Activated naive CD8-positive, alpha-beta T cell treated with anti-CD3 and anti-CD28 coated beads, Interleukin-2, amount 10 ng/mL, durations not matched to agents 7 days and 5 days (primary cell): ENCODE results near the gene COX17. TPM values are rescaled to one million over a fixed set of nuclear protein-coding genes. Genes with fewer than 3 reads are reported as not detected.

ENCODE experiments used
- ATAC-seq: fragments of 150-1000 bp; cut with Tn5 transposase; one replicate; pipeline ENCODE4 v1.10.0; 2021; ENCODE audit warnings: low read depth, moderate library complexity
- POLR2A ChIA-PET: fragments of 350-600 bp; sonication (Branson Sonifier 250); formaldehyde crosslinking; loops from one replicate; lab custom pipeline; 2021; ENCODE audit warnings: antibody characterized with exemption; lab: Charles Lee
- DNase-seq: peaks from one replicate; pipeline ENCODE4 v3.0.0; 2021
- H3K27ac Mint-ChIP-seq: one replicate; pipeline ENCODE4 v1.8.0; 2022; ENCODE audit warnings: mild to moderate bottlenecking, mixed read lengths
- H3K27me3 Mint-ChIP-seq: one replicate; pipeline ENCODE4 v1.8.0; 2022; ENCODE audit warnings: mild to moderate bottlenecking, moderate library complexity, mixed read lengths
- H3K36me3 Mint-ChIP-seq: one replicate; pipeline ENCODE4 v1.8.0; 2021; ENCODE audit warnings: mild to moderate bottlenecking, mixed read lengths
- H3K4me1 Mint-ChIP-seq: one replicate; pipeline ENCODE4 v1.8.0; 2021; ENCODE audit warnings: mixed read lengths
- H3K4me3 Mint-ChIP-seq: one replicate; pipeline ENCODE4 v1.8.0; 2022; ENCODE audit warnings: mild to moderate bottlenecking, moderate library complexity, mixed read lengths
- H3K9me3 Mint-ChIP-seq: one replicate; pipeline ENCODE4 v1.8.0; 2021; ENCODE audit warnings: mixed read lengths
- total RNA-seq, 2 experiments: library from RNA; stranded (reverse); gene quantifications; one replicate each; pipeline ENCODE4 v1.2.3, GENCODE V29; 2021

COX17 gene
- total RNA-seq, 2 experiments from 2014 or later: 55.7 to 59.9 TPM

DNA sequence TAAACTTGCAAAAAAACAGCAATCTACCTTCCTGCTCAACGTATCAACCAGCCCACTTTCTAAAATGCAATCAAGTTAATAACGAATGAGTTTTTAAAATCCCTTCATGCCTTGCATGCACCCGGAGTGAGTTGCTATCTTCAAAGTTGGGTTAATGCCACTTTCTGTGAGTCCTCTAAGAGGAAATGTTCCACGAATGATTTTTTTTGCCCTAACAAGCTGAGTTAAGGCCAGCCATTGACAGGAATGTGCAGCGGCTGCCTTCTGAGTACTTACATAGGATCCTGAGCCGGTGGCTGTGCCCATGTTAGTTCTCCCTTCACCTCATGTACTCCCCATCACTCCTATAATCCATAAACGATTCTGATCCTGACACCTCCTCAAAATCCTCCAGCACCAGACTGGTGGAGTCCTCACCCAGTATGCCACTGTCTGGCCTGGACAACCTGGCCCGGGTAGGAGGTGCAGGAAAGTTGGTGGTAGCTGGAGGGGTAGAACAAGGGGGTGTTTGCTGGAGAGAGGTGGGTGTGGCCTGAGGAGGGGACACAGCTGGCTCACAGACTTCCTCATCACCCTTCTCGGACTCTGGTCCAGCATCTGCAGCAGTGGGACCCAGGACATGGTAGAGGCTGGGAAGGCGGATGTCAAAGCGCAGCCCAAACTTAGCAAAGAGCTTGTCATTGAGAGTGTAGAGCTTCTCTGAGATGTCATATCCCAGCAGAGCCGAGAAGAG is 29.2 kb downstream of the COX17 start:
- Mint-ChIP-seq H3K36me3 (peaks cover 9% of the 10 kb centered on the region), H3K27me3 (no peaks in the 10 kb centered on the region), H3K4me3 (no peak overlapping the region), H3K27ac (no peak overlapping the region), H3K4me1 (peaks cover 3% of the 10 kb centered on the region), H3K9me3 (no peaks in the 10 kb centered on the region)
- POLR2A ChIA-PET: no interaction called here
- DNase-seq (no peak), ATAC-seq (no peak)

DNA sequence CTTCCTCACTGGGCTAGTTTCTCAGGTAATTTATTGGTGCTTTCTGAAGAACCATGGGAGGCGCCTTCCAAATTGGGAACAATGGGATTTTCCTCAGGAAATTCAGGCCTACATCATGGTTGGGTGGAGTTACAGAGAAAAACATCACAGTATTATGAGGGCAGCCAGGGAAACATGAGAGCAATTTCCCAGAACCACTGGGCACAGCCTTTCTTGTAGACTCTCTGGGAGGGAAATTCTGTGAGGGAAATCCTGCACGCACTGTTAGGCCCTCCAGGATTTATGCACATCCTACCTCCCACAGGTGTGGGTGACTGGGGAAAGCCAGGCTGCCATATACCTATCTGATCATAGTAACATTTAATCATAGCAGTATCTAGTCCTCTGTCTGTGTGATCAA is 30.0 kb downstream of the COX17 start:
- H3K36me3 Mint-ChIP-seq: peaks cover 9% of the 10 kb centered on the region
- POLR2A ChIA-PET: no interaction called here
- no peaks in the 10 kb centered on the region for H3K9me3 Mint-ChIP-seq
- no peak overlapping the region for H3K27ac Mint-ChIP-seq
- no peaks in the 10 kb centered on the region for H3K27me3 Mint-ChIP-seq
- no peak overlapping the region for H3K4me3 Mint-ChIP-seq
- ATAC-seq: no peak
- peaks cover 5% of the 10 kb centered on the region for H3K4me1 Mint-ChIP-seq
- DNase-seq: no peak

DNA sequence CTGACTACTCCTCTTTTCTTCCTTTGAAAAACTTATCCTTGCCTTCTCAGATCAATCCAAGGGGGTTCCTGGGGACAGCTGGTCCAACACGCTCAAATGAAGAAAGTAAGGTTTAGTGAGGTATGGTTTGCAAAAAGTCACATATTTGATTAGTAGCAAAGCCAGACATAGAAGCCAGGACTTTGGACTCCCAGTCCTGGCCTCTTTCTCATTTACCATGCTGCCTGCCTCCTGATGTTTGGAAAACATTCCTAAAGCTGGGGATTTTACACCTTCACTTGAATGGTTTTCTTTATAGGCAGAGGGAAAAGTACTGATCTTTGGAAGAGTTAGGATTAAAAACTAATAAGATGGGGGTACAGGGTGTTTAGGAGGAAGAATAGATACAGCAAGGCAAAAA is 31.4 kb downstream of the COX17 start:
- H3K36me3 Mint-ChIP-seq: peaks cover 15% of the 10 kb centered on the region
- POLR2A ChIA-PET: no interaction called here
- H3K9me3 Mint-ChIP-seq: no peaks in the 10 kb centered on the region
- no peaks in the 10 kb centered on the region for H3K27me3 Mint-ChIP-seq
- ATAC-seq (no peak), DNase-seq (no peak)
- H3K4me3 Mint-ChIP-seq: no peak overlapping the region
- peaks cover 5% of the 10 kb centered on the region for H3K4me1 Mint-ChIP-seq
- H3K27ac Mint-ChIP-seq: no peak overlapping the region

DNA sequence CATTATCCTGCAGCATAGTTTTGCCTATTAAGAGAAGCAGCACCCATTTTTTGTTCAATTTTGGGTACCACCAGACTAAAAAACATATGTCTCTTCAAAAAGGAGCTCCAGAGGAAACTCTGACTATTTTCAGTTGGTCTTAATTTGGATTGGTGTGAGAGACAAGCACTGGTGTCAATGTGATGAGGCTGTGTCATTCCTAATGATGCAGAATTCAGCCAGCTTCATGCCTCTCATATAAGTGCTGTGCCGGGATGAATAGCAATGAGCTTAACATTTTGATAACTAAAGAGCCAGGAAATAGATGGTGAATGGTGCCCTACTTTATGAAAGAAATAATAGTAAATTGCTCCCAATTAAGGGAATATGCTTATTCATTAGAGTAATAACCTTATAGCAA is 32.7 kb downstream of the COX17 start:
- Mint-ChIP-seq H3K4me3 (no peak overlapping the region), H3K4me1 (peaks cover 6% of the 10 kb centered on the region), H3K36me3 (peaks cover 21% of the 10 kb centered on the region), H3K27ac (no peak overlapping the region), H3K9me3 (peaks cover 3% of the 10 kb centered on the region), H3K27me3 (no peaks in the 10 kb centered on the region)
- POLR2A ChIA-PET: no interaction called here
- no peak for ATAC-seq
- DNase-seq: no peak

DNA sequence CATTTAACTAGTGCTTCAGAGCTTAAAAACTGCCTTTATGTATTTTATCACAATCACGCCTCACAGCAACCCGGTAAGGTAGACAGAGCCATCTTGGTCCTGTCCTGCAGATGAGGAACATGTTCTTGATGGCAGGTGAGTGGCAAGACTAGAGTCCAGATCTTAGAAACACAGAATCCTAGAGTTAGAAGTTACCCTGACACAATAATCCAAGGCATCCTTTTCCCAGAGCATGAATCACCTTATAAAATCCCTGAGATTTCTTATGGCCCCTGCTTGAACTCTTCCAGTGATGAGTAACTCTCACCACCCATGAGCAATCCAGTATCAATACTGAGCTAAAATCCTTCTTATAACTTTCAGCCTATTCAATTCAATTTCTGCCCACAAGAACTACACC is 33.7 kb downstream of the COX17 start:
- H3K36me3 Mint-ChIP-seq: peaks cover 28% of the 10 kb centered on the region
- no peak for DNase-seq
- no peaks in the 10 kb centered on the region for H3K27me3 Mint-ChIP-seq
- peaks cover 15% of the 10 kb centered on the region for H3K4me1 Mint-ChIP-seq
- no peak overlapping the region for H3K4me3 Mint-ChIP-seq
- ATAC-seq: no peak
- peaks cover 3% of the 10 kb centered on the region for H3K9me3 Mint-ChIP-seq
- no peak overlapping the region for H3K27ac Mint-ChIP-seq
- POLR2A ChIA-PET: no interaction called here

DNA sequence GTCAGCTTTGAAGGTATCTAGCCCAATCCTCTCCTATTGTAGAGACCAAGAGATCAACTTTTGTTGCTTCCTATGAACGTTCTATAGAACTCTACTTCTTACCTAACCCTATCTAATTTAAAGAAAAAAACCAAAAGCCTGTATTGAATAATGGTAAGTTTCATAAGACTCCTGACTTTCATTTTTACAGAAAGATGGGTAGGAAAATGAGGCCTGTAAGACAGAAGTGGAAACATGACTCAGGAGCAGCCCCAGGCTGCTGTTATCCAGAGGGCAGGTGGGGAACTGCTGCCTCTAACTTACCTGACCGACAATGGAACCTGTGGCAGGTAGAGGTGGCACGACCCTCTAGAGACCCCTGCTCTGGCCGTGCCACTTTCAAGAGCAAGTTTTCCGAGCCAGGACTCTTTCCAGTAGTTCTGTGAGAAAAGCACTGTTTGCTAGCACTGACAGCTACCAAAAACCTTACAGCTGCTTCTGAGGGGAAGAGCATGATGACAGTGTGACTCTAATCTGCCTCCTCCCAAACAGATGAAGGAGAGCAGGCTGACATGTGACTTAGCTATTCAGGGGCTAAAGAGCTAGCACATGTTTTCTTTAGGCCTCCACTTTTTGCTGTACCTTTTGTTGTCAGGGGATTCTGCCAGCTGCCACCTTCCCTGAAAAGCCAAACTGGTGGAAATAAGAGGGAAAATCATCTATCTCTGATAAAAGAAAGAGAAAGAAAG is 34.3 kb downstream of the COX17 start:
- Mint-ChIP-seq H3K27ac (no peak overlapping the region), H3K4me1 (peaks cover 20% of the 10 kb centered on the region), H3K36me3 (peaks cover 33% of the 10 kb centered on the region), H3K27me3 (no peaks in the 10 kb centered on the region), H3K4me3 (no peak overlapping the region), H3K9me3 (peaks cover 3% of the 10 kb centered on the region)
- POLR2A ChIA-PET: no interaction called here
- ATAC-seq: no peak
- DNase-seq: no peak

DNA sequence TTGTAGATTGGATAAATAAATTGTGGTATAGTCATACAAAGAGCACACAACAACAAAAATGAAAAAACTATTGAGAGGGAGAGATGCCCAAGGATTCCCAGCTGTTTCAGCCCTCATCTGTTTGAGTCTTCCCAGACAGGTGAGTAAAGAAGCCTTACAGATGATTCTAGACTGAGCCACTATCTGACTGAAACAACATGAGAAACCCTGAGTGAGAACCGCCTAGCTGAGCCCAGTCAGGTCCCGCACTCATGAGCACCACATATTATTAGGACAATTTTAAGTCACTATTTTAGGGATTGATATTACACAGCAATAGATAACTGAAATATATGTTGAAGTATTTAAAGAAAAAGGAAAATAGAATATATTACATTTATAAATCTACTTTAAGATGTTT is 35.8 kb downstream of the COX17 start:
- ATAC-seq (no peak), DNase-seq (no peak)
- H3K4me3 Mint-ChIP-seq: no peak overlapping the region
- H3K36me3 Mint-ChIP-seq: peaks cover 27% of the 10 kb centered on the region
- H3K27me3 Mint-ChIP-seq: no peaks in the 10 kb centered on the region
- POLR2A ChIA-PET: interaction anchor here (0.7 kb wide), 1 partner anchor 416 kb away, joined by 3 read pairs; no protein-coding TSS in a partner anchor
- H3K27ac Mint-ChIP-seq: no peak overlapping the region
- peaks cover 3% of the 10 kb centered on the region for H3K9me3 Mint-ChIP-seq
- peaks cover 24% of the 10 kb centered on the region for H3K4me1 Mint-ChIP-seq

DNA sequence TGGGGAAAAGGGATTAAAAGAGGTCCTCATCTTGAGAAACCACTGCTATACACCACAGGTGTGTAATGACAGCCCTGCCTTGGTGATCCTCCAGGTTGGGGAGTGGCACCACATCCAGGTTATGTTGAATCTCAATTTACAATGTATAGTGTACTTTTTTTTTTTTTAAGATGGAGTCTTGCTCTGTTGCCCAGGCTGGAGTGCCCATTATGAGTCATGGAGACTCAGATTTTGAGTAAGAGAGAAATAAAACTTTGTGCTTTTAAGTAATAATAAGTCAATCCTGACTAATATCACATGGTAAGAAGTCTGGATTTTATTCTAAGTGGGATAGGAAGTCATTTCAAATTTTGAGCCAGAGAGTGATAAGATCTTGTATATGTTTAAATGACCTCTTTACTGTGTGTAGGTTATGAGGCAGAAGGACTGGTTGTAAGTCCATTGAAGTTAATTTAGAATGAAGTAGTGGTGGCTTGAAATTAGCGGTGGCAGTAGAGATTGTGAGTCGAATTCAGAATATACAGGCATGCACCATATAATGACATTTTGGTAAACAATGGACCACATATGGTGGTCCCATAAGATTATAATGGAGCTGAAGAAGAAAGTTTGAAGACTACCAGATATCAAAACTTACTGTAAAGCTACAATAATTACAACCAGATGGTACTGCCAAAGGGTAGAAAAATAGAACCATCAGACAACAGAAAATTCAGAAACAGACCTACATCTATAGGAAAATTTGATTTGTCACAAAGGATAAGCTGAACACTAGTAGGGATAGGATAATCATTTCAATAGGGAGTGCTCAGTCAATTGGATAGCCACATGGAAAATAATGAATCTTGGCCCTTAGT is 37.5 kb downstream of the COX17 start:
- Mint-ChIP-seq H3K36me3 (peaks cover 27% of the 10 kb centered on the region), H3K9me3 (peaks cover 3% of the 10 kb centered on the region), H3K4me1 (peaks cover 24% of the 10 kb centered on the region), H3K27me3 (no peaks in the 10 kb centered on the region), H3K27ac (peak overlapping the region; percentile 86), H3K4me3 (no peak overlapping the region)
- POLR2A ChIA-PET: no interaction called here
- ATAC-seq (no peak), DNase-seq (no peak)

DNA sequence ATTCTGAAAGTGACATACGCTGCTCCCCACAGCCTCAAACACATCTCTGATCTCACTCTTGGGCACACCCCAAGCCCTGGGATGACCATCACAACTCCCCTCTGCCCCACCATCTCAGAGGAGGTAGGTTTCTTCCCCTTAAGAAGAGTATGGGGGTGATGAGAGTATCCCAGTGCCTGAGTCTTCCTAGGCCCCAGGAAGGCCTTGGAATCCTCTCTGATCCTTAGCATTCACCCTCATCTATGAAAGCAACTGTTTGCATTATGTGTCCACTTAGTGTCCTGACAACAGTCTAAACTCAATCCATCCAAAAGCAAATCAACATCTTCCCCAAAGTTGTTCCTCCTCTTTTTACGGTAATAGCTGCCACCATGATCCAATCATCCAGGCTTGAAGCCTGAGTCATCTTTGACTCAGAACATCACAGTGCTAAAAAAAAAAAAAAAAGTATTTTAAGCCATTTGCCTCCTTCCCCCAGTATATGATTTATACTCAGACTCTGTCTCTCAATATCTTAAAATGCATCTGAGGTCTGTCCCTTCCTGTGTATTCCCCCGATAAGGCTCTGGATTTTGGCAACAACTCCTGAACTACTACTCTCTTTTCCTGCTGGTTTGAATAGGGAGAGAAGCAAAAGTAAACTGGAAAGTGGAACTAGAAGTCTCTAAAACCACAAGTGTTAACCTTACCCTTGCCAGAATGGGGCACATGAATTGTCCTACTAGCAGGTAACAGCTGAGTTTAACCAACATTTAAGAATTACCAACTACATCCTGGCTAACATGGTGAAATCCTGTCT is 39.3 kb downstream of the COX17 start:
- POLR2A ChIA-PET: interaction anchor here (0.6 to 1.1 kb wide), 3 partner anchors 23 to 140 kb away, joined by 3 to 5 read pairs (median 4); partner anchors contain the start of genes COX17 and TIMMDC1
- Mint-ChIP-seq H3K27me3 (no peaks in the 10 kb centered on the region), H3K36me3 (peaks cover 27% of the 10 kb centered on the region), H3K4me3 (peak overlapping the region; percentile 51), H3K27ac (peak overlapping the region; percentile 86), H3K4me1 (peaks cover 24% of the 10 kb centered on the region), H3K9me3 (peaks cover 3% of the 10 kb centered on the region)
- ATAC-seq (no peak), DNase-seq (no peak)

DNA sequence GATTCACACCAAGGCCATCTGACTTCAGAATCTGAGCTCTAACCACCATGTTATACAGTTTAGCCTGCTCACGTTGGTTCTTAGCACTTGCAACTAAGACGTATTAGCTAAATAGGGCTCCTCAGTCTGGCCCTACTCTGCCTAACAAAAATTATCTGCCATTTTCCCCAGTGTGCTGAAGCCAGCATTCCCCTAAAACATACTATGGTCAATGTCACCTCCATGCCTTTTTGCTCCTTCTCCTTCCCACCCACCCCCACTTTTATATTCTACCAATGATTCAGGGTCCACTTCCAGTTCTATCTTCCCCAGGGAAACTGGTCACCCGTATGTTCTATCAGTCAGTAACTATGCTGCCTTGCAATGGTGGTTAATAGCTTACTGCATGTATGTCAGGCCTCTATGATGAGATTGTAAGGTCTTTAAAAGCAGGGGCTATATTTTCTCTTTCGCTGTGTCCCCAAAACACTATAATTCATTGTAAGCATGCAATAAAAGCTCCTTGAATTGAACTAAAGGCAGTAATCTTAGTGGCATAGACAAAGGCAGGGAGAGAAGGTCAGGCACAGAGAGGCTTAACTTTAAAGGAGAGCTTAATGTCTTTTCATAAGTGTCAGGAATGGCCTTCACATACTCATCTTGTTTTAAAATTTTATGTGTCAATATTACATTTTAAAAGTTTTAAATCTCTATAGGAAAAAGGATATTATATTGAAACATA is 40.2 kb downstream of the COX17 start:
- peaks cover 27% of the 10 kb centered on the region for H3K36me3 Mint-ChIP-seq
- no peak for DNase-seq
- peaks cover 2% of the 10 kb centered on the region for H3K27me3 Mint-ChIP-seq
- H3K9me3 Mint-ChIP-seq: peaks cover 3% of the 10 kb centered on the region
- ATAC-seq: no peak
- no peak overlapping the region for H3K4me3 Mint-ChIP-seq
- POLR2A ChIA-PET: interaction anchor here (0.6 to 1.1 kb wide), 2 partner anchors 22 to 139 kb away, joined by 4 to 5 read pairs; partner anchors contain the start of gene TIMMDC1
- H3K4me1 Mint-ChIP-seq: peaks cover 22% of the 10 kb centered on the region
- no peak overlapping the region for H3K27ac Mint-ChIP-seq

DNA sequence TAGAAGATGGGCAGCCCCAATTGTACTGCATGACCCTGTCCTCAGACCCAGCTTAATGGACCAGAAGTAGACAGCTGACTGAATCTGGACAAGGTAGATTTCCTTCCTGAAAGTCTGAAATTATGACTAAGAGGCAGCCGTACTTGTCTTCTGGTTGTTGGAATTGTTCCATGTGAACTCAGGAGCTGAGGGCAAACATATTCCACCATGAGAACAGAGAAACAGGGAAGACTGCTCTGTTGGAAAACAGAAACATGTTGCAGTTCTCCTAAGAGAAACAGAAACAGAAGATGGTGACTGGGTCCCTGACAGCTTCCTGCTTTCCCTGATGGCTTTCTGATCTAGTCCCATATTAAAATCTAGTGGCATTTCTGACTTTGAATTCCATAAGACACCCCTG is 41.0 kb downstream of the COX17 start:
- Mint-ChIP-seq H3K9me3 (peaks cover 3% of the 10 kb centered on the region), H3K36me3 (peaks cover 24% of the 10 kb centered on the region), H3K27ac (no peak overlapping the region), H3K4me1 (peaks cover 22% of the 10 kb centered on the region), H3K4me3 (no peak overlapping the region), H3K27me3 (peaks cover 2% of the 10 kb centered on the region)
- POLR2A ChIA-PET: no interaction called here
- ATAC-seq: no peak
- no peak for DNase-seq

DNA sequence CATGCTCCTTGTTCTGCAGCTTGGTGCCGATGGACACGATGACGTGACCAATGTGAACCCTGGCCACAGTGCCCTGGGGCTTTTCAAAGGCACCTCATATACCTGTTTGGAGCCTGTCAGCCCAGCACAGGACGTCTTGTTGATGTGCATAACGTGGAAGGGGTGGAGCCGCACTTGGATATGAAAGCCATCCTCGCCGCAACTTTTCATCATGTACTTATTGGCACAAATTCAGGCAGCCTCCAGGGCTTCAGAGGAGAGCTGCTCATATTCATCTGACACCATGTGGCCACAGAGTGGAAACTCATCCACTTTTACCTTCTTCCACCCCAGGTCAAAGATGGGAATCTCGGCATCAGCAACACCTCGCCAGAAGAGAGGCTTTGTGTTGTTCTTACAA is 41.5 kb downstream of the COX17 start:
- POLR2A ChIA-PET: no interaction called here
- DNase-seq (no peak), ATAC-seq (no peak)
- Mint-ChIP-seq H3K9me3 (peaks cover 3% of the 10 kb centered on the region), H3K36me3 (peaks cover 20% of the 10 kb centered on the region), H3K4me3 (no peak overlapping the region), H3K27ac (no peak overlapping the region), H3K4me1 (peaks cover 22% of the 10 kb centered on the region), H3K27me3 (peaks cover 2% of the 10 kb centered on the region)
